Neural progenitor cell (in vitro differentiated cells): Measurements from ENCODE around the gene SARDH. TPM values are rescaled to one million over a fixed set of nuclear protein-coding genes. Genes with fewer than 3 reads are reported as not detected.

ENCODE experiments used
- DNase-seq: peaks from one replicate; pipeline ENCODE4 v3.0.0-alpha.2; 2016; ENCODE audit warnings: low spot score
- H2AFZ ChIP-seq: fragments of 200-600 bp; sonication (generic); replicated peaks from 2 replicates; pipeline ENCODE4 v1.6.1; 2016; ENCODE audit warnings: antibody characterized with exemption
- H3F3A ChIP-seq: fragments of 200-600 bp; sonication (generic); 2 replicates; pipeline ENCODE4 v1.6.1; 2016; ENCODE audit warnings: antibody characterized with exemption, low read depth
- H3K27ac ChIP-seq: fragments of 200-600 bp; sonication (generic); 2 replicates; pipeline ENCODE4 v1.5.1; 2016; ENCODE audit warnings: mild to moderate bottlenecking
- H3K27me3 ChIP-seq: fragments of 200-600 bp; sonication (generic); 2 replicates; pipeline ENCODE4 v1.6.1; 2016; ENCODE audit warnings: mild to moderate bottlenecking, moderate library complexity
- H3K36me3 ChIP-seq: fragments of 200-600 bp; sonication (generic); 2 replicates; pipeline ENCODE4 v1.5.1; 2016
- H3K4me1 ChIP-seq: fragments of 200-600 bp; sonication (generic); 2 replicates; pipeline ENCODE4 v1.6.1; 2016; ENCODE audit warnings: mixed run types
- H3K4me2 ChIP-seq: fragments of 200-600 bp; sonication (generic); 2 replicates; pipeline ENCODE4 v1.6.1; 2016
- H3K4me3 ChIP-seq: fragments of 200-600 bp; sonication (generic); 2 replicates; pipeline ENCODE4 v1.5.1; 2016
- H3K79me2 ChIP-seq: fragments of 200-600 bp; sonication (generic); 2 replicates; pipeline ENCODE4 v1.6.1; 2016; ENCODE audit warnings: low read depth
- H3K9ac ChIP-seq: fragments of 200-600 bp; sonication (generic); 2 replicates; pipeline ENCODE4 v1.6.1; 2016
- H3K9me3 ChIP-seq: fragments of 200-600 bp; sonication (generic); 2 replicates; pipeline ENCODE4 v1.5.1; 2016; ENCODE audit warnings: low read depth
- H4K20me1 ChIP-seq: fragments of 200-600 bp; sonication (generic); 2 replicates; pipeline ENCODE4 v1.6.1; 2016; ENCODE audit warnings: low read depth
- H3K27ac Mint-ChIP-seq: 3 replicates; pipeline ENCODE4 v1.8.0; 2021; ENCODE audit warnings: mixed read lengths
- H3K27me3 Mint-ChIP-seq: 2 replicates; pipeline ENCODE4 v1.8.0; 2022; ENCODE audit warnings: low read depth, mild to moderate bottlenecking, inconsistent platforms, moderate library complexity, mixed read lengths; ENCODE audit not compliant: insufficient read depth
- H3K36me3 Mint-ChIP-seq: 3 replicates; pipeline ENCODE4 v1.8.0; 2021; ENCODE audit warnings: mixed read lengths
- H3K4me1 Mint-ChIP-seq: 3 replicates; pipeline ENCODE4 v1.8.0; 2021; ENCODE audit warnings: mixed read lengths
- H3K4me3 Mint-ChIP-seq: 3 replicates; pipeline ENCODE4 v1.8.0; 2021; ENCODE audit warnings: mild to moderate bottlenecking, moderate library complexity, mixed read lengths
- H3K9me3 Mint-ChIP-seq: 3 replicates; pipeline ENCODE4 v1.8.0; 2020; ENCODE audit warnings: mixed read lengths
- EZH2 ChIP-seq: fragments of 200-600 bp; sonication (generic); IDR thresholded peaks from 2 replicates; pipeline ENCODE4 v1.6.1; 2017; ENCODE audit warnings: antibody characterized with exemption, mild to moderate bottlenecking, moderate library complexity
- EZH2phosphoT487 ChIP-seq: fragments of 200-600 bp; sonication (generic); IDR thresholded peaks from 2 replicates; pipeline ENCODE4 v1.6.1; 2017; ENCODE audit warnings: antibody characterized with exemption
- total RNA-seq: library from RNA; depleted of rRNA; stranded (reverse); fragments of >200 nt; gene quantifications from 2 replicates; pipeline ENCODE4 v1.2.3, GENCODE V29; 2015; ENCODE audit warnings: low replicate concordance
- TF ChIP-seq, protein P1 (sequence below): fragments of 200-600 bp; sonication (generic); IDR thresholded peaks from 2 replicates; pipeline ENCODE4 v1.5.1; 2017; ENCODE audit warnings: antibody characterized with exemption, mild to moderate bottlenecking

The SARDH gene
- total RNA-seq, 1 donor from 2014 or later: 3.9 TPM

DNA sequence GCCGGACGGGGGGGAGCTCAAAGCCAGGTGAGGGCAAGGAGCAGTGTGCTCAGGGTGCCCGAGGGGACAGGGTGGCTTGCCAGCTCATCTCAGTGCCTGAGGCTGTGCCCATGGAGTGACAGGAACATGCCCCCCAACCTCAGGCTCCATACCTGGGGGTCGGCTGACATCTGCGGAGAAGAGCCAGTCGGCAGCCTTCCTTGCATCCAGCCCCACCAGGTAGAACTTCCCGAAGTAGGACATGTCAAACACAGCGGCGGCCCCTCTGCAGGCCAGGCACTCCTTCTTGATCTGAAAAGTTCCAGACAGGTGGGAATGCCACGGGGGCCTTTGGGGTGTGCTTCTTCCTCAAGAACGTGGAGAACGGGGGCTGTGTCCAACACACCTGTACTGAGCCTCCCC is 42.1 kb downstream of the SARDH start:
- Mint-ChIP-seq H3K4me1 (peaks cover 20% of the 10 kb centered on the region), H3K9me3 (no peaks in the 10 kb centered on the region), H3K27ac (no peak overlapping the region), H3K27me3 (peaks cover 13% of the 10 kb centered on the region), H3K36me3 (peaks cover 1% of the 10 kb centered on the region), H3K4me3 (no peak overlapping the region)
- Histone ChIP-seq H4K20me1 (no peaks in the 10 kb centered on the region), H3K36me3 (no peaks in the 10 kb centered on the region), H3K9me3 (no peaks in the 10 kb centered on the region), H3K27me3 (no peaks in the 10 kb centered on the region), H3K79me2 (no peaks in the 10 kb centered on the region), H3K4me1 (no peaks in the 10 kb centered on the region), H2AFZ (no peak overlapping the region), H3K27ac (no peak overlapping the region), H3K4me2 (no peak overlapping the region), H3K9ac (no peak overlapping the region), H3F3A (no peaks in the 10 kb centered on the region), H3K4me3 (no peak overlapping the region)
- DNase-seq: no peak
- TF ChIP-seq EZH2: no peak
- TF ChIP-seq EZH2phosphoT487: no peak
- TF ChIP-seq, protein P1, sequence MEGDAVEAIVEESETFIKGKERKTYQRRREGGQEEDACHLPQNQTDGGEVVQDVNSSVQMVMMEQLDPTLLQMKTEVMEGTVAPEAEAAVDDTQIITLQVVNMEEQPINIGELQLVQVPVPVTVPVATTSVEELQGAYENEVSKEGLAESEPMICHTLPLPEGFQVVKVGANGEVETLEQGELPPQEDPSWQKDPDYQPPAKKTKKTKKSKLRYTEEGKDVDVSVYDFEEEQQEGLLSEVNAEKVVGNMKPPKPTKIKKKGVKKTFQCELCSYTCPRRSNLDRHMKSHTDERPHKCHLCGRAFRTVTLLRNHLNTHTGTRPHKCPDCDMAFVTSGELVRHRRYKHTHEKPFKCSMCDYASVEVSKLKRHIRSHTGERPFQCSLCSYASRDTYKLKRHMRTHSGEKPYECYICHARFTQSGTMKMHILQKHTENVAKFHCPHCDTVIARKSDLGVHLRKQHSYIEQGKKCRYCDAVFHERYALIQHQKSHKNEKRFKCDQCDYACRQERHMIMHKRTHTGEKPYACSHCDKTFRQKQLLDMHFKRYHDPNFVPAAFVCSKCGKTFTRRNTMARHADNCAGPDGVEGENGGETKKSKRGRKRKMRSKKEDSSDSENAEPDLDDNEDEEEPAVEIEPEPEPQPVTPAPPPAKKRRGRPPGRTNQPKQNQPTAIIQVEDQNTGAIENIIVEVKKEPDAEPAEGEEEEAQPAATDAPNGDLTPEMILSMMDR: no peak

DNA sequence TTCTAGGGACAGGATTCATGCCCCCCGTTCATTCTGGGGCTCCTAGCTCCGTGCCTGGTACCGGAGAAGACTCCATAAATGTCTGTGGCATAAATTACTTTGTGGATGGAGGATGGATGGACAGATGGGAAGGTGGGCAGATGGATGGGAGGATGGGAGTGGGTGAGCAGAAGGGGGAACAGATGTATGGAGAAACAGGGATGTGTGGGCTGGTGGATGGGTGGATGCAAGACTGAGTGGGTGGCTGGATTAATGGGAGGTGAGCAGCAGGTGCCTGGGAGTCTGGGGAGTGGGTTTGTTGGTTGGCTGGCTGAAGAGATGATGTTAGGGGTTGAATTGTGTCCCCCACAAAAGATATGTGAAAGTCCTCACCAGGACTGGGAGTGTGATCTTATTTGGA is 43.5 kb downstream of the SARDH start:
- H3K4me1 ChIP-seq: no peaks in the 10 kb centered on the region
- H3K27ac ChIP-seq: no peak overlapping the region
- H3F3A ChIP-seq: no peaks in the 10 kb centered on the region
- no peaks in the 10 kb centered on the region for H3K9me3 ChIP-seq
- DNase-seq: no peak
- Mint-ChIP-seq H3K4me1 (peaks cover 24% of the 10 kb centered on the region), H3K4me3 (no peak overlapping the region), H3K9me3 (no peaks in the 10 kb centered on the region), H3K36me3 (peaks cover 1% of the 10 kb centered on the region), H3K27ac (peak overlapping the region; percentile 13), H3K27me3 (peaks cover 15% of the 10 kb centered on the region)
- no peaks in the 10 kb centered on the region for H3K36me3 ChIP-seq
- H3K4me3 ChIP-seq: no peak overlapping the region
- H3K79me2 ChIP-seq: no peaks in the 10 kb centered on the region
- H3K27me3 ChIP-seq: no peaks in the 10 kb centered on the region
- no peaks in the 10 kb centered on the region for H4K20me1 ChIP-seq
- no peak overlapping the region for H3K4me2 ChIP-seq
- H3K9ac ChIP-seq: no peak overlapping the region
- TF ChIP-seq EZH2 (no peak), EZH2phosphoT487 (no peak)
- TF ChIP-seq, protein P1: no peak
- no peak overlapping the region for H2AFZ ChIP-seq

DNA sequence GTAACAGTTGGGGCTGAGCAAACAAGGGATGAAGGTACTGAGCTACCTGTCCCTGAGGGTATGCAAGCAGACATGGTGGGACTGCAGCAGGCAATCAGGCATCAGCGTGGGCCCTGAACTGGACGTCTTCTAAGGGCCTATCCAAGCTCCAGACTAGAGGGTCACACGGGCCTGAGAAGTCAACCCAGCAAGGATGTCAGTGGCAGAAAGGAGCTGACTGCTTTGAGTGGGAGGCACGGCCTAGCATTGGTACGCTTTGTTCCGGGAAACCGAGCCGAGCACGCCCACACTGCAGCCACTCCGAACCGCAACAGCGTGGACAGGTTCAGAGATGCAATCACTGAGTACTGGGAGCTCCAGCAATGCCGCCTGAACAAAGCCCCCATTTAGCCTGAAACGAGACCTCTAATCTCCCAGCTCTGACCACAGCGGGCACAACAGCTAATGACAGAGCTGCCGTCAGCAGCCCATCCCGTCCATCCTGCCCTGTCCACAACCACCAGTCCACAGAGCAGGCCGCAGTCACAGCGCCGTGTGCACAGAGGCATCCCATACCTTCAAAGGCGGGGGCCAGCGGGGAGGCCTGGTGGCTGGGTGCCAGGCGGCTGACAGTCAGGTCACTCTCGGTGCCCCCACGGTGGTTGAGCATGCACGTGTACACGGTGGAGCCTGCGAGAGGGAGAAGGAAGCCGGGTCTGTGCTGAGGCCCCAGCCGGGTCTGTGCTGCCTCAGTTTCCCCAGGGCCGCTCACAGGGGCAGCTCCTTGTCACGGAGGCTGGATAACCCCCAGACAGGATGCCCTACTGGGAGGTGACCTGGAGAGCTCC is 44.2 kb downstream of the SARDH start:
- no peak overlapping the region for H3K4me3 Mint-ChIP-seq
- Histone ChIP-seq H3K4me2 (no peak overlapping the region), H3K9ac (no peak overlapping the region), H3K36me3 (no peaks in the 10 kb centered on the region), H2AFZ (no peak overlapping the region), H3K27ac (no peak overlapping the region), H3K4me1 (no peaks in the 10 kb centered on the region), H4K20me1 (no peaks in the 10 kb centered on the region), H3F3A (no peaks in the 10 kb centered on the region), H3K27me3 (no peaks in the 10 kb centered on the region), H3K79me2 (no peaks in the 10 kb centered on the region), H3K4me3 (no peak overlapping the region), H3K9me3 (no peaks in the 10 kb centered on the region)
- peaks cover 1% of the 10 kb centered on the region for H3K36me3 Mint-ChIP-seq
- no peak for TF ChIP-seq EZH2phosphoT487
- TF ChIP-seq EZH2: no peak
- TF ChIP-seq, protein P1: no peak
- H3K27ac Mint-ChIP-seq: no peak overlapping the region
- H3K27me3 Mint-ChIP-seq: peaks cover 18% of the 10 kb centered on the region
- H3K9me3 Mint-ChIP-seq: no peaks in the 10 kb centered on the region
- H3K4me1 Mint-ChIP-seq: peaks cover 27% of the 10 kb centered on the region
- DNase-seq: no peak
